Hepatocyte (in vitro differentiated cells): ENCODE measurements around the gene PITPNB. TPM values are rescaled to one million over a fixed set of nuclear protein-coding genes. Genes with fewer than 3 reads are reported as not detected.

Experiments
- DNase-seq: peaks from one replicate; pipeline ENCODE4 v3.0.0-alpha.2; 2016; ENCODE audit warnings: low spot score
- H2AFZ ChIP-seq: fragments of 200-600 bp; sonication (generic); 2 replicates; pipeline ENCODE4 v1.6.0; 2016; ENCODE audit warnings: antibody characterized with exemption, mild to moderate bottlenecking
- H3K27ac ChIP-seq: fragments of 200-600 bp; sonication (generic); 2 replicates; pipeline ENCODE4 v1.5.1; 2016; ENCODE audit warnings: mild to moderate bottlenecking
- H3K27me3 ChIP-seq: fragments of 200-600 bp; sonication (generic); 2 replicates; pipeline ENCODE4 v1.6.1; 2016
- H3K36me3 ChIP-seq: fragments of 200-600 bp; sonication (generic); replicated peaks from 2 replicates; pipeline ENCODE4 v1.5.1; 2016; ENCODE audit warnings: low read depth; ENCODE audit not compliant: insufficient read depth
- H3K4me1 ChIP-seq: fragments of 200-600 bp; sonication (generic); 2 replicates; pipeline ENCODE4 v1.5.1; 2016; ENCODE audit warnings: mild to moderate bottlenecking, moderate library complexity; ENCODE audit not compliant: insufficient read depth
- H3K4me2 ChIP-seq: fragments of 200-600 bp; sonication (generic); 2 replicates; pipeline ENCODE4 v1.6.0; 2016
- H3K4me3 ChIP-seq: fragments of 200-600 bp; sonication (generic); 2 replicates; pipeline ENCODE4 v1.5.1; 2016; ENCODE audit warnings: mild to moderate bottlenecking
- H3K79me2 ChIP-seq: fragments of 200-600 bp; sonication (generic); 2 replicates; pipeline ENCODE4 v1.6.0; 2017; ENCODE audit warnings: mild to moderate bottlenecking
- H3K9me2 ChIP-seq: fragments of 200-600 bp; sonication (generic); replicated peaks from 2 replicates; pipeline ENCODE4 v1.6.0; 2017; ENCODE audit warnings: mild to moderate bottlenecking; ENCODE audit not compliant: insufficient read depth
- H3K9me3 ChIP-seq: fragments of 200-600 bp; sonication (generic); 2 replicates; pipeline ENCODE4 v1.5.1; 2016; ENCODE audit warnings: low read depth, mild to moderate bottlenecking
- H4K20me1 ChIP-seq: fragments of 200-600 bp; sonication (generic); 2 replicates; pipeline ENCODE4 v1.6.0; 2016; ENCODE audit warnings: mild to moderate bottlenecking; ENCODE audit not compliant: insufficient read depth, poor library complexity, severe bottlenecking
- EZH2 ChIP-seq: fragments of 200-600 bp; sonication (generic); IDR thresholded peaks from 2 replicates; pipeline ENCODE4 v1.6.1; 2016; ENCODE audit warnings: antibody characterized with exemption, mild to moderate bottlenecking, borderline replicate concordance
- EZH2phosphoT487 ChIP-seq: fragments of 200-600 bp; sonication (generic); IDR thresholded peaks from one replicate; pipeline ENCODE4 v1.6.1; 2018; ENCODE audit warnings: antibody characterized with exemption, mild to moderate bottlenecking, low read depth, moderate library complexity; ENCODE audit not compliant: unreplicated experiment, severe bottlenecking
- WGBS: methylation state at CpG from one replicate; pipeline ENCODE4 v1.1.6; 2016; ENCODE audit warnings: low lambda C conversion rate; ENCODE audit errors: missing lambda C conversion rate; 5-methylcytosine and 5-hydroxymethylcytosine counted together
- polyA plus RNA-seq: library from polyadenylated mRNA; unstranded; fragments of >200 nt; fragmentation: Nextera tagmentation; extraction: Ambion mirVana; gene quantifications from 2 replicates; pipeline ENCODE4 v1.2.1, GENCODE V29; 2016
- total RNA-seq: library from RNA; depleted of rRNA; stranded (reverse); fragments of >200 nt; gene quantifications from 2 replicates; pipeline ENCODE4 v1.2.3, GENCODE V29; 2014
- TF ChIP-seq, protein P1 (sequence below): fragments of 200-600 bp; sonication (generic); IDR thresholded peaks from 2 replicates; pipeline ENCODE4 v1.5.1; 2016; ENCODE audit warnings: antibody characterized with exemption, mild to moderate bottlenecking; ENCODE audit not compliant: poor library complexity

Gene PITPNB
- total and polyA plus RNA-seq, 2 experiments from 2014 or later: 38.7 to 49.3 TPM

DNA sequence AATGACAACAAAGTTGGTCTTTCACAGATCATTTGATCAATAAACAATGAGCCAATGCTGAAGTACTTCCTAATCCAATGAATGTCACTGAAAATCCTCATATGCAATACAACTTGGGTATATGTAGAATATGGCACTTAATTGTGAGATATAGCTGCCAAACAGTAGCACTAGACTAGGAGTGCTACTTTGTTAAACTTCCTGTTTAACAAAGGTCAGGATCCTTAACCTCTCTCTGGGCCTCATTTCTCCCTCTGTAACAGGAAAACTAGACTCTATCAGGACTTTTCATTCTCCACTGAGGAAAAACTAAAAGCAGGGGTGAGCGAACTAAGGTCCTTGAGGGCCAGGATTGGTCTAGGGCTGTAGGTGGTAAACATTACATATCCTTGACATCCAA is 56.1 kb downstream of the PITPNB start:
- DNase-seq: no peak
- Histone ChIP-seq H3K27ac (peak overlapping the region; percentile 92), H3K4me3 (no peak overlapping the region), H3K79me2 (peaks cover 21% of the 10 kb centered on the region), H3K4me1 (peaks cover 72% of the 10 kb centered on the region), H3K9me2 (no peaks in the 10 kb centered on the region), H3K9me3 (no peaks in the 10 kb centered on the region), H3K27me3 (no peaks in the 10 kb centered on the region), H3K36me3 (no peaks in the 10 kb centered on the region), H4K20me1 (no peaks in the 10 kb centered on the region), H2AFZ (no peak overlapping the region), H3K4me2 (no peak overlapping the region)
- no peak for TF ChIP-seq EZH2
- no peak for TF ChIP-seq EZH2phosphoT487
- TF ChIP-seq, protein P1, sequence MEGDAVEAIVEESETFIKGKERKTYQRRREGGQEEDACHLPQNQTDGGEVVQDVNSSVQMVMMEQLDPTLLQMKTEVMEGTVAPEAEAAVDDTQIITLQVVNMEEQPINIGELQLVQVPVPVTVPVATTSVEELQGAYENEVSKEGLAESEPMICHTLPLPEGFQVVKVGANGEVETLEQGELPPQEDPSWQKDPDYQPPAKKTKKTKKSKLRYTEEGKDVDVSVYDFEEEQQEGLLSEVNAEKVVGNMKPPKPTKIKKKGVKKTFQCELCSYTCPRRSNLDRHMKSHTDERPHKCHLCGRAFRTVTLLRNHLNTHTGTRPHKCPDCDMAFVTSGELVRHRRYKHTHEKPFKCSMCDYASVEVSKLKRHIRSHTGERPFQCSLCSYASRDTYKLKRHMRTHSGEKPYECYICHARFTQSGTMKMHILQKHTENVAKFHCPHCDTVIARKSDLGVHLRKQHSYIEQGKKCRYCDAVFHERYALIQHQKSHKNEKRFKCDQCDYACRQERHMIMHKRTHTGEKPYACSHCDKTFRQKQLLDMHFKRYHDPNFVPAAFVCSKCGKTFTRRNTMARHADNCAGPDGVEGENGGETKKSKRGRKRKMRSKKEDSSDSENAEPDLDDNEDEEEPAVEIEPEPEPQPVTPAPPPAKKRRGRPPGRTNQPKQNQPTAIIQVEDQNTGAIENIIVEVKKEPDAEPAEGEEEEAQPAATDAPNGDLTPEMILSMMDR: no peak
- WGBS: 92% methylated on average over 1 of the region's 1 CpG

DNA sequence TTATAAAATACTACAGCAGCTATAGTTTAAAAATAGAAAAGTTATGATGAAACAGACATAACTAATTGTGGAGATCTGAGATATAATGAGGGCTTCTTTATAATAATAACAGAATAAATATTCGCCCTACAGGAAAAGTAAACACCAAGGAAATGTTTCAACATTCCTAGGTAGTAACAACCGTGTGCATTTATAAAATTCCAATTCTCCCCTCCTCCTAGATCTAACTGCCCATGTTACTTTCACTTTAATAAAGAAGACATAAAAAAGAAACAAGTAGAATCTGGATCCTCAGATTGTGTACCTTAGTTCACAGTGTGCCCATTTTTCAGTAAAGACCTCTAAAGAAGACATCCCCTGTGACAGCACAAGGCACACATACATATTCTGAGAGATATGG is 59.7 kb downstream of the PITPNB start:
- Histone ChIP-seq H3K36me3 (no peaks in the 10 kb centered on the region), H3K9me3 (no peaks in the 10 kb centered on the region), H3K4me3 (no peak overlapping the region), H3K4me1 (peaks cover 50% of the 10 kb centered on the region), H3K27ac (peak overlapping the region; percentile 75), H4K20me1 (no peaks in the 10 kb centered on the region), H3K27me3 (no peaks in the 10 kb centered on the region), H2AFZ (no peak overlapping the region), H3K79me2 (peaks cover 10% of the 10 kb centered on the region), H3K9me2 (no peaks in the 10 kb centered on the region), H3K4me2 (peak overlapping the region; percentile 50)
- TF ChIP-seq, protein P1: no peak
- TF ChIP-seq EZH2: no peak
- TF ChIP-seq EZH2phosphoT487: no peak
- DNase-seq: no peak
- WGBS: 47% methylated on average over 2 of the region's 2 CpGs

DNA sequence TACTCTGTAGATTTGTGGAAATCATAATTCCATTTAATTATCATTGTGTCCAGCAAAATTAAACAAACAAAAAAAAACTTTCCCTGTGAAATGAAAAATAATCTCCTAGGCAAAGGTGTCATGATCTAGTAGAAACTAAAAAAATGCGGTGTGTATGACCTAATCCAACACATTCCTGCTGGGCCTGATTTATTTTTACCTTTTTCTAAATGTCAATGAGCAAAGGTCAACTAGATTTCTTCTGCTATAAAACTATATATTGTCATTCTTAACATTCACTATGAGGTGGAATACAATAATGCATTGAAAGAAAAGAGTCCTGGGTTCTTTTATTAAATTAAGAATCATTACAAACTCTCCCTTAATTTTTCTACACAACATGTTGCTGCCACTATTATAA is 60.4 kb downstream of the PITPNB start:
- peaks cover 45% of the 10 kb centered on the region for H3K4me1 ChIP-seq
- 90% methylated on average over 1 of the region's 1 CpG for WGBS
- H2AFZ ChIP-seq: no peak overlapping the region
- no peak for DNase-seq
- H3K9me3 ChIP-seq: no peaks in the 10 kb centered on the region
- TF ChIP-seq EZH2 (no peak), EZH2phosphoT487 (no peak)
- TF ChIP-seq, protein P1: no peak
- H3K4me2 ChIP-seq: peak overlapping the region; percentile 50
- H3K79me2 ChIP-seq: peaks cover 10% of the 10 kb centered on the region
- no peaks in the 10 kb centered on the region for H3K36me3 ChIP-seq
- H3K9me2 ChIP-seq: no peaks in the 10 kb centered on the region
- H3K27me3 ChIP-seq: no peaks in the 10 kb centered on the region
- H4K20me1 ChIP-seq: no peaks in the 10 kb centered on the region
- peak overlapping the region; percentile 75 for H3K27ac ChIP-seq
- no peak overlapping the region for H3K4me3 ChIP-seq

DNA sequence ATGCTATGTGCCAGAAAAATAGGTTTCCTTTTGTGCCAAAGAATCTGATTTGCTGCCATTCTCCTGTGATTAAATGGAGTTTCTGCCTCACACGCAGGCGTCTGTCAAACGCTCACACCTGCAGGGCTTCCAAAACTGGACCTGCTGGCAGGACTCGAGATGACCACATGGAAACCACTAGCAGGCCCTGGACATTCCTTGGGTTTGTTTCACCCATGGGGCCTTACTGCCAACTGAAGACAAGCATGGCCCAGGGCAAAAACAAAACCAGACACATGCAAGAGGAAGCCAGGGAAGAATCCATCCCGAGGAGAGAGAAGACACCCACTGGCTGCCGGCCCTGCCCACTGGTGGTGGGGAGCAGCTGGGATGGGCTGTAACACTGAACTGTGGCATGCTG is 61.6 kb downstream of the PITPNB start:
- 64% methylated on average over 6 of the region's 6 CpGs for WGBS

More for the DNA sequence above, 61.6 kb downstream of the PITPNB start:
- Histone ChIP-seq H3K4me3 (no peak overlapping the region), H4K20me1 (no peaks in the 10 kb centered on the region), H3K9me2 (no peaks in the 10 kb centered on the region), H2AFZ (no peak overlapping the region), H3K27me3 (no peaks in the 10 kb centered on the region), H3K9me3 (no peaks in the 10 kb centered on the region), H3K27ac (peak overlapping the region; percentile 32), H3K79me2 (peaks cover 5% of the 10 kb centered on the region), H3K36me3 (no peaks in the 10 kb centered on the region), H3K4me1 (peaks cover 38% of the 10 kb centered on the region), H3K4me2 (no peak overlapping the region)
- TF ChIP-seq, protein P1: no peak
- DNase-seq: no peak
